NCI-H82 (cell line): ENCODE measurements around the gene FBXL12.
"Not testable (repeated sequence)": the region's sequence is repeated elsewhere in the genome, so short reads cannot be mapped to it uniquely, and the experiment has no call there.

ENCODE experiments used
- DNase-seq: peaks from one replicate; lab custom pipeline; 2025; lab: John Stamatoyannopoulos, UW

Gene FBXL12

GRCh38 chr19:9818734-9819595 lies at the start of gene FBXL12:
FBXL12 (minus strand) TSS chr19:9819079; CDS start chr19:9818813, 266 bp downstream.
- DNase-seq = peak; percentile 100

DNA sequence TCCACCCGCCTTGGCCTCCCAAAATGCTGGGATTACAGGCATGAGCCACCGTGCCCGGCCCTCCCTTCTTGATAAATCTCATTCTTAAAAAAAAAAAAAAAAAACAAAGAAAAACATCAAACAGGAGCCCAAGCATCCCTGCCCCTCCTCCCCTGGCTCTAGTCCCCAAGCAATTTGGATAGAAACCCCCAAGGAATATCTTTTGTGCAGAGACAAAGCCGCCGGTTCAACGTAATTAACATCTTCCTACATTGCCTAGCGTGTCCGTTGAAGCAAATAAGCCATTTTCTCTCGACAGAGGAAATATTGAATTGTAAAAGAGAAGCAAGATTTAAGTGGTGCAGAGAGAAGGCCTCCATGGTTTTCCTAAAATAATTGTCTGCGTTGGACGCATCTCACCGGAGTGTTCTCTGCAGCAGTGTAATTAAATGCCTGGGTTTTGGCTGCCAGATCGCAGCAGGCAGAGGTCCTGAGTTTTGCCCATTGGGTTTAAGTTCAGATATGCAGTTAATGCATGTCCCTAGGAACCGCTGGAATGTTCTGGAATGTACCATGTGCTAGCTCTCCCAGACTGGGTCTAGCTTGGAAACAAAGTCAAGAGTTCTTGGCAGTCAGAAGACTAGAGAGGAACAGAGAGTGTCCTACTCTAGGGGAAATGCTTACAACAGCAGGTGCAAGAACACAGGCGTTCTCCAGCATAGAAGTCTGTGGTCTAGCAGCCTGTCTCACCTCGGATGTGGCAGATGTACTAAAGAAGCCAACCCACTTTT lies 47.0 kb upstream of the FBXL12 start:
- DNase-seq = no peak

GRCh38 chr19:9863759-9864158 lies 44.9 kb upstream of the FBXL12 start:
- no peak for DNase-seq

DNA sequence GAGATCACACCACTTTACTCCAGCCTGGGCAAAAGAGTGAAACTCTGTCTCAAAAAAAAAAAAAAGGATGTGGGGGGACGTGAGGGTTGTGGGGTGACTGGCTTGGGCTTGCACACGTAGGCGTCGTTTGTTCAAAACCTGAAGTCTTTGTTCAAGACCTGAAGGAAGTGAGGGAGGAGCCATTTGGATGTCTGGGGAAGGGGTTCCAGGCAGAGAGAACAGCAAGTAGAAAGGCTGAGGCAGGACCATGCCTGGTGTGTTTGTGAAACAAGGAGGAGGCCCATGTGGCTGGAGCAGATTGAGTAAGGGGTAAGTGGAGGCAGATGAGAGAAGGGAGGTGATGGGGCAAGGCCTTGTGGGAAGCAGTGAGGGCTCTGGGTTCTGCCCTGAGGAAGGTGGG lies 44.1 kb upstream of the FBXL12 start:
- no peak for DNase-seq

DNA sequence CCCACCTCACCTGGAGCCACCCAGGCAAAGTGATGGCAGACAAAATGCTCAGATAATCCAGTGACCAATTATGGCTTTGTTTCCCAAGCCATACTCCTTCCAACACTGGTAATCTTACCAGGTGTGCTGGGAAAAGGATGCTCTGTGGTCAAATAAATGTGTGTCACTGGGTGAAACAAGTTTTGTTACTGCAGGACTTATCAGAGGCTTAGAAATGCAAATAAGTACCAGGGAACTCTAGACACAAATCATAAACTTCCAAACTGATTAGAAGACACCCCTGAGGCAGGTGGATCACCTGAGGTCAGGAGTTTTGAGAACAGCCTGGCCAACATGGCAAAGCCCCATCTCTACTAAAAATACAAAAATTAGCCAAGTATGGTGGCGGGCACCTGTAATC lies 42.6 kb upstream of the FBXL12 start:
- no peak for DNase-seq

- no peak for DNase-seq
Measured at GRCh38 chr19:9860407-9860806, 41.5 kb upstream of the FBXL12 start.

- DNase-seq = no peak
Measured at GRCh38 chr19:9858766-9859165, 39.9 kb upstream of the FBXL12 start.

DNA sequence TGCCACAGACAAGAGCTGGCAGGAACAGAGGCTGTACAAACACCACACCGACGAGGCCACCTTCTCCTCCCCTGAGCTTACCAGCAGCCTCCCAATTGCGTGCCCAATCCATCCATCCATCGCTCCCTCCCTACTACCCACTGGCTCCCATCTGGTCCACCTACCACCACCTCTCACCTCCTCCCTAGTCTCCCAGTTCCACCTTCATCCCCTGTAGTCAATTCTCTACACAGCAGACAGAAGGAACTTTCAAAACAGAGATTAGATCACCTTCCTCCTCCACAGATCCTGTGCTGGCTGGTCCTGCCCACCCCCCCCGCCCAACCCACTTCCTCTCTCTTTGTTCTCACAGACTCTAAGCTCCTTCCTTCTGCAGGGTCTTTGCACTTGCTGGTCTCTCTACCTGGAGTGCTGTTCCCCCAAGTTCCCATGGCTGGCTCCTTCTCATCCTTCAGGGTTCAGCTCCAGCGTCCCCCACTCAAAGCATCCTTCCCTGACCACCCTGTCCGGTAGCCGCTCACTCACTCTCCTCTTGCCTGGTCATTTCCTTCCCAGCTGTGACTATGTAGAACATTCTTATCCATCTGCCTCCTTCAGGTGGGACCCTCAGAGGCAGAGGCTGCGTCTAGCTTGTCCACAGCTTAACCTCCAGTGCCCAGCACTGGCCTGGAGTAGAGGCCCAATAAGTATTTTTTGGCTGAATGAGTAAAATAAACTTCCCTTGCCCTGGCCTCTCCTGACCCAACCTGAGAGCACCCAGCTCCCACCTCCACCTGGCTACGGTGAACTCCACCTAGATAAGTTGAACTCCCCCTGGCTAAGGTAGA lies 39.3 kb upstream of the FBXL12 start:
- DNase-seq = no peak

DNA sequence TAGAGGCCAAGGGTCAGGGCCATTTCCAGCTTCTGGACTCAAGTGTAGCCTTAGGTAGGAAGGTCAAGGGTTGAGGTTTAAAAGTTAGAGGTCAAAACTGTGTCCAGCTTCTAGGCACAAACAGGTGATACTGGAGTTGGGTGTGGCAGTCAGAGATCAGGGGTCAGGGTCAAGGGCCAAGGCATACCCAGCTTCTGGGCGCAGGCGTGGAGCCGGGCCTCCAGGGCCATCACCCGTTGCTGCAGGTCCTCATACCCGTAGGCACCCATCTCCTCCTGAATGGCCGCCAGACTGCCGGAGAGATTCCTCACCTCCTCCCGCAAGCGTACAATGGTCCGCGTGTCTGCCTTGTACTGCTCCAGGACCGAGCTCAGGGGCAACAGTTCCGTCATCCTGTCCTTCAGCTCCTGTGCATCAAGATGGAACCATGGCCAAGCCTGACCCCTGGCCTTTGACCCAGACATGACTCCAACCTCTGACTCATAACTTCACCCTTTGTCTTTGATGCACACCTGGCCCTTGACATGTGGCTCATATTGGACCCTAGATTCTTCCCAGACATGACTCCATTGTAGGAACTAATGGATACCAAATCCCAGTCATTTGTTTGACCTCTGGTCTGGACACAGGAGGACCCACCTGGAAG lies 38.3 kb upstream of the FBXL12 start:
- no peak for DNase-seq

DNA sequence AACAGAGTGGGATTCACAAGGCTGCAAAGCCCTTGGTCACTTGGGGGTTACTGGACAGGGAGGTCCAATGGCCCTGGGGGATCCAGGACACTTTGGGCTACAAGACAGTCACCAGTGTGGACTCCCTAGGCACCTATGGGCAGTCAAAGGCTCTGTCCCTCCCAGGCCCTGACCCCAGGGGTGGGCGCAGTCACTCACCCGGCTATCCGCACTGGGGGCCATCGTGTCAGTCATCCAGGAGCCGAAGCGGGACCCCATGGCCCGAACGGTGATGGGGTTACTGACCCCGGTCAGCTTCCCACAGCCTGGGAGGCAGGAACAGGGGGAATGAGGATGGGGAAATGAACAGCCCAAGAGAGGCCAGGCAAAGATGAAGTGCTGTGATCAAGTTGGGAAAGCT lies 37.7 kb upstream of the FBXL12 start:
- no peak for DNase-seq

DNA sequence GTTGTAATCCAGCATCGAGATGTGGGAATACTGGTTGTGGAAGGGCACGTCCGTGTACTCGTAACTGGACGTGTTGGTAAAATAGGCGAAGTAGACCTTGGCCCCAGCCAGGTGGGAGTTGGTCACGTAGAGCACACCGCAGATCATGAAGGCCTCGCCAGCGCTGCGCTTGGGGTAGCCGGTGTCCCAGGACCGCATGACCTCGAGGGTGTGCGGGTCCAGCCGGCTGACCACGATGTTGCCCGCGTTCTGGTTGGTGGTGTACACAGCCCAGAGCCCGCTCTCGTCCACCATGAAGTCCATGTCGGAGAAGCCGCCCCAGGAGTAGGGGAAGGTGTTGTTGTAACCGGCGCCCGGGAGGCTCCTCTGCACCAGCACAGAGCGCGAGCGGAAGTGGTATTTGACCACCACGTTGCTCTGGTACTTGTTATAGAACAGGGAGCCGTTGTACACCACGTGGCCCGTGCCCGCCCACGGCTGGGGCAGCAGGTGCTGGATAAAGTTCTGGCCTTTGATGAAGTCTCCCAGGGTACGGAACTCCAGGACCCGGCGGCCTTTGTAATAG lies 35.5 kb upstream of the FBXL12 start:
- no peak for DNase-seq

DNA sequence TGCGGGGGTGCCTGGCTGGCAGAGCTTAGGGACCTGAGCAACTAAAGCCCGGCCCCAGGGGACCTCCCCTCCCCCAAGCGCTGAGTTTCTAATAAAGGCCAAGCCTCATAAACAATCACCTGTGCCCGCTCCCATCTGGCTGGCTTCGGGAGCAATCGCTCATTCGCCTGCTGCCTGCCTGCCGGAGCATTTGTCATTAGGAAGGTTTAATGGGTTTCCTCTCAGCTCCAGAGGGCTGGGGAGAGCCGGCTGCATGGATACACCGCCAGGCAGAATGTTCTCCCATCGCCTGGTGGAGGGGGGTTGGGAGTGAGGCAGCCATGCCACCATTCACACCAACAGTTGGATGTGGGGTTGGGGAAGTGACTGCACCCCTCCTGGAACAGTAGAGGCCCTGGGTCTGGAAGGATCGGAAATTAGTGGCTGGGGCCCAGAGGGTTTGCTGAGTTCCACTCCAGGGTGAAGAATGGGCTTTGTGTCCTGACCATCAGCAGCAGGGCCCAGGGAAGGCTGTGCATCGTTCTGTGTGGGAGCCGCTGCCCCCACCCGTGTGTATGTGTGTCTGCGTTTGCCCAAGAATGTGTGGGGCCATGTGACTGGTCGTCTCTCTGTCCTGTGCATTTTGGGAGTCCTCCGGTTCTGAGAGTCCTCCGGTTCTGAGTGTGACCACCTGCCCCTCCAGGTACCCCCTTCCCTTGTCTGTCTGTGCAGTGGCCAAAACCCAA lies 31.5 kb upstream of the FBXL12 start:
- DNase-seq = peak; percentile 96

DNA sequence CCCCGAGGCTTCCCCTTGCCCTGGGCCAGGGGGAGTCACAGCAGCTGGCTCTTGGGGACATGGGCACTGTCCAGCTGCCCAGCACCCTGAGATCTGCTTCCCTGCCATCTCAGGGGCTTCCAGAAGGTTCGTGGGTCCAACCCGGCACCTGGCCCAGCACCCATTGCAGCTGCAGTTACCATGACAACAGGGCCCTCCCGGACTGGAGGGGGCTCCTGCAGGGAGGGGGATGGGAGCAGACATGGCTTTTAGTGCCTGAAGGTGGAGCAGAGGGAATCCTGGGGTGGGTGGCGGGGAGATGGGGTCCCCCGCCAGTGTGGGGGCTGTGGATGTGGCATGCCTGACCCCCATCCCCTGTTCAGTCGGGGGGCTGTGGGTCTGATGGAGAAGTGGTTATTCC lies 30.9 kb upstream of the FBXL12 start:
- DNase-seq = peak; percentile 58

DNA sequence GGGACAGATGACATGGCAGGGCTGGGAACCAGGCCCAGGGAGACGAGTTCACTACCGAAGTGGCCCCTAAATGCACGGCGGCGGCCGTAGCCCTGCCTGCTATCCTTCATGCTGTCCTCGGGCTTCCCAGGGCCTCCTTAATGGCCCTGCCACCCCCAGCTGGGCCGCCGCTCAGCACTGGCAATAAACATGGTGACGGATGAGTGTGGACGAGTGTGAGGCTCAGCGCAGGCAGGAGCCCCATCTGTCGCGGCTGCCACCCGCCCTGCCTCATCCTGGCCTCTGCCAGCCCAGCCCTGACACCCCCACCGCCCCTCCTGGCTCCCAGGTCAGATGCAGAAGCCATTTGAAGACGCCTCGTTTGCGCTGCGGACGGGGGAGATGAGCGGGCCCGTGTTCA lies 29.9 kb upstream of the FBXL12 start:
- DNase-seq = peak; percentile 80

- DNase-seq = peak; percentile 63
Measured at GRCh38 chr19:9848060-9848459, 29.2 kb upstream of the FBXL12 start.

GRCh38 chr19:9847087-9847671 lies 28.3 kb upstream of the FBXL12 start:
- peak; percentile 52 for DNase-seq

- not testable (repeated sequence) for DNase-seq
Measured at GRCh38 chr19:9843626-9844273, 24.9 kb upstream of the FBXL12 start.

DNA sequence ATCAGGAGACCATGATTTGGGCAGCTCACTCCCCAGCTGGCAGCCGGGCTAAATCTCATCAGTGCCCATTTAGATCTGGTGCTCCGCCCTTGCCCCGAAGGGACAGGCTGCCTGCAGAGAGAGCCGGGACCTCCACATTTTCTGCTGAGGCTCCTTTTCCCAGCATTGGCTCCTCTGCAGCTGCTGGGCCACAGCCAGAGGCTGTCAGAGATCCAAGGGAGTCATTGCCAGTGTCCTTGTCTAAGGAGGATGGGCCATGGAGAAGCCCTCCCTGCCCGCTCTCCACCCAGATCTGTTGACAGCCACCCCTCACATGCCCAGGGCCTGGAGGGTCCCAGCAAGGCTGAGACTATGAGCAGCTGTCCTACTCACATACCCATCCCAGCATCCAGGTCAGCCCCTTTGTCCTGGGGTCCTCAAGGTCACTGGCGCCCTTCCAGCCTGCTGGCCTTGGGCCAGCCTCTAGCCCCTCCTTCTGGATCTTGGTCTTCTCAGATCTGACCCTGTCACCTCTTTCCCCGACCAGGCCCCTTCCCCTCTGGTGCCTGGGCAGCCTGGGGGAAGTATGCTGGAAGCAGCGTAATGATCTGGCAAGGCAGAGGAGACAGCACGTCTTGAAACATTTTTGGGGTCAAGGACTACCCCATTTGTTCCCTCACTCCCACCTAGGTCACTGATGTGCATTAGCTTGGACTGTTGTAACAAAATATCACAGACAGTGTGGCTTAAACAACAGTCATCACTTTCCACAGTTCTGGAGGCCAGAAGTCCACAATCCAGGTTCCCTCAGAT lies 24.2 kb upstream of the FBXL12 start:
- no peak for DNase-seq

DNA sequence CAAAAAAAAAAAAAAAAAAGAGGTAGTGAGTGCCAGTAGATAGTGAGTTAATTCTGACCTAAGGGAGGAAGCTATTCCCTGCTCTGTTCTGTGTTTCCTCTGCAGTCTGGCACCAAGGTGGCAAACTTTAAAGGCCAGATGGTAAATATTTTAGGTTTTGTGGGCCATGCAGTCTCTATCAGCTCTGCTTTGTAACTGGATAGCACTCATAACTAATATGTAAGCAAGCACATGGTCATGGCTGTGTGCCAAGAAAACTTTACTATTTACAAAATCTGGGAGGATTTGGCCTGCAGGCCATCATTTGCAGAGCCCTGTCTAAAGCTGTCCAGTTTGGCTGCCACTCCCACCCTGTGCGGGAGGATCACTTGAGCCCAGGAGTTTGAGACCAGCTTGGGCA lies 20.5 kb upstream of the FBXL12 start:
- DNase-seq = no peak
